ENCODE results near the gene NKX6-2. TPM values are rescaled to one million over a fixed set of nuclear protein-coding genes. Genes with fewer than 3 reads are reported as not detected.

The NKX6-2 gene
- total and polyA plus RNA-seq, 2 of the 8 experiments (the other 6 are each of a cell fraction or from before 2014, with no cell fraction given): 0.06 TPM; not detected in 1

GRCh38 chr10:132790934-132791829, 5.2 kb upstream of the NKX6-2 start:
- H3K4me1 ChIP-seq (replicated peaks in 1 of 4; ENCODE audit: control insufficient read depth in 3 of 4, insufficient read depth in 4 of 4, low read length in 3 of 4): peaks cover 0 to 8% (median 2%) of the 10 kb centered on the region in 4 experiments; a peak in 6 of 7 replicates
- H2BK20ac ChIP-seq (ENCODE audit: low read length): no peak overlapping the region
- peaks cover 42 to 48% (median 48%) of the 10 kb centered on the region in 4 experiments for H3K27me3 ChIP-seq (replicated peaks in 1 of 4; ENCODE audit: control insufficient read depth in 3 of 4, extremely low read depth in 1 of 4, insufficient read depth in 3 of 4, low read length in 3 of 4)
- no peak overlapping the region for H4K5ac ChIP-seq (ENCODE audit: insufficient read length, low read depth, low read length)
- no peak overlapping the region for H4K91ac ChIP-seq (replicated peaks; ENCODE audit: insufficient read length, low read length)
- no peaks in the 10 kb centered on the region for H3K79me2 ChIP-seq (ENCODE audit: control insufficient read depth in 1 of 2, insufficient read depth in 2 of 2, low read length in 2 of 2)
- H2AK5ac ChIP-seq (ENCODE audit: low read depth, low read length): no peak overlapping the region
- H3K79me1 ChIP-seq (ENCODE audit: low read depth, low read length): no peaks in the 10 kb centered on the region
- DNase-seq (ENCODE audit: low read depth in 1 of 2, low spot score in 2 of 2) (no peak), FAIRE-seq (no peak)
- 82% methylated on average over 29 of the region's 31 CpGs; no CpG with 5 or more reads in 1 of the 2 experiments for WGBS, 2 experiments (ENCODE audit: extremely low coverage in 1 of 2, insufficient coverage in 1 of 2, insufficient read length in 1 of 2, insufficient replicate concordance in 2 of 2, low coverage in 1 of 2, low lambda C conversion rate in 2 of 2, missing lambda C conversion rate in 1 of 2)
- H2BK120ac ChIP-seq (replicated peaks; ENCODE audit: low read depth, low read length): no peak overlapping the region
- POLR2A ChIA-PET (ENCODE audit: partially characterized antibody): interaction anchor here (0.8 kb wide), 1 partner anchor 12 kb away, joined by 3 read pairs; no protein-coding TSS in a partner anchor
- no peak overlapping the region for H3K14ac ChIP-seq (ENCODE audit: insufficient read length)
- H3K56ac ChIP-seq (replicated peaks; ENCODE audit: insufficient read length, low read depth, low read length): no peak overlapping the region
- H3K36me3 ChIP-seq (ENCODE audit: control insufficient read depth in 2 of 4, insufficient read depth in 4 of 4, low read length in 3 of 4): peaks cover 0 to 16% (median 0%) of the 10 kb centered on the region in 4 experiments; a peak in 2 of 8 replicates
- H2BK5ac ChIP-seq (ENCODE audit: low read depth, low read length): no peak overlapping the region
- no peaks in the 10 kb centered on the region for H3K9me3 ChIP-seq (ENCODE audit: insufficient read depth in 2 of 2, low read depth in 1 of 2, low read length in 1 of 2)
- CTCF ChIA-PET (ENCODE audit: partially characterized antibody): interaction anchor here (1.4 kb wide), 1 partner anchor 136 kb away, joined by 9 read pairs; no protein-coding TSS in a partner anchor
- H2BK12ac ChIP-seq (ENCODE audit: low read depth, low read length): no peak overlapping the region
- H3K4ac ChIP-seq (replicated peaks; ENCODE audit: insufficient read length, low read depth, low read length): no peak overlapping the region
- no peak overlapping the region for H2AFZ ChIP-seq (ENCODE audit: low read length)
- peaks cover 3% of the 10 kb centered on the region; the same call in 1 of the 2 replicates for H3K23me2 ChIP-seq (ENCODE audit: low read depth, low read length)
- H3K27ac ChIP-seq (ENCODE audit: low read depth, low read length): no peak overlapping the region
- H3K4me3 ChIP-seq (ENCODE audit: extremely low read depth in 1 of 4, insufficient read depth in 2 of 4, low read depth in 3 of 4, low read length in 4 of 4): no peak overlapping the region
- H3K18ac ChIP-seq (ENCODE audit: extremely low read depth, low read length): no peak overlapping the region
- H3K9ac ChIP-seq (replicated peaks in 1 of 4; ENCODE audit: extremely low read depth in 1 of 4, low read depth in 3 of 4, low read length in 3 of 4): no peak overlapping the region
- no peak overlapping the region for H3K4me2 ChIP-seq (ENCODE audit: insufficient read depth in 1 of 2, low read depth in 2 of 2, low read length in 2 of 2)
- H4K8ac ChIP-seq (ENCODE audit: extremely low read depth, insufficient read depth, low read length): no peak overlapping the region
- H3K23ac ChIP-seq (ENCODE audit: insufficient read length): no peak overlapping the region
- H4K20me1 ChIP-seq (replicated peaks in 1 of 2; ENCODE audit: control insufficient read depth in 1 of 2, insufficient read depth in 2 of 2, low read length in 2 of 2): peaks cover 2 to 4% of the 10 kb centered on the region in 2 experiments
- H2BK15ac ChIP-seq (ENCODE audit: low read length): no peak overlapping the region
- TF ChIP-seq SAP30 (IDR thresholded peaks at IDR 0.05; ENCODE audit: insufficient read depth, insufficient replicate concordance, low read length) (no peak), TEAD4 (IDR thresholded peaks at IDR 0.05; ENCODE audit: low read depth, low read length) (no peak), SP4 (IDR thresholded peaks at IDR 0.05; ENCODE audit: low read length) (no peak), KDM4A (IDR thresholded peaks at IDR 0.05; ENCODE audit: low read depth, low read length, severe bottlenecking) (no peak), YY1 (IDR thresholded peaks at IDR 0.05; ENCODE audit: low read depth, low read length) (no peak), BACH1 (IDR thresholded peaks at IDR 0.05; ENCODE audit: low read length) (no peak), TAF7 (optimal IDR thresholded peaks at IDR 0.05; ENCODE audit: borderline replicate concordance, low read depth, low read length) (no peak), SIX5 (IDR thresholded peaks at IDR 0.05; ENCODE audit: low read depth, low read length) (no peak), NANOG (IDR thresholded peaks at IDR 0.05; ENCODE audit: insufficient read depth, low read depth, low read length, poor library complexity, severe bottlenecking) (no peak)
- TF ChIP-seq, protein P1, sequence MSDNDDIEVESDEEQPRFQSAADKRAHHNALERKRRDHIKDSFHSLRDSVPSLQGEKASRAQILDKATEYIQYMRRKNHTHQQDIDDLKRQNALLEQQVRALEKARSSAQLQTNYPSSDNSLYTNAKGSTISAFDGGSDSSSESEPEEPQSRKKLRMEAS (IDR thresholded peaks at IDR 0.05): no peak
- TF ChIP-seq, protein P2, sequence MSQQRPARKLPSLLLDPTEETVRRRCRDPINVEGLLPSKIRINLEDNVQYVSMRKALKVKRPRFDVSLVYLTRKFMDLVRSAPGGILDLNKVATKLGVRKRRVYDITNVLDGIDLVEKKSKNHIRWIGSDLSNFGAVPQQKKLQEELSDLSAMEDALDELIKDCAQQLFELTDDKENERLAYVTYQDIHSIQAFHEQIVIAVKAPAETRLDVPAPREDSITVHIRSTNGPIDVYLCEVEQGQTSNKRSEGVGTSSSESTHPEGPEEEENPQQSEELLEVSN (IDR thresholded peaks at IDR 0.05): no peak

Measured in H1 (cell line).